ENCODE data around the gene SND1.

SND1 gene

GRCh38 chr7:127733986-127734385 is 82.0 kb downstream of the SND1 start:
- no peak for DNase-seq

GRCh38 chr7:127736511-127736910 is 84.5 kb downstream of the SND1 start:
- no peak for DNase-seq

- no peak for DNase-seq
Measured at GRCh38 chr7:127738859-127739258, 86.9 kb downstream of the SND1 start.

GRCh38 chr7:127741764-127742375 is 89.9 kb downstream of the SND1 start:
- no peak for DNase-seq

GRCh38 chr7:127745445-127745844 is 93.5 kb downstream of the SND1 start:
- DNase-seq, result no peak

GRCh38 chr7:127751062-127751461 is 99.1 kb downstream of the SND1 start:
- DNase-seq, result peak in 1 of 2 experiments; percentile 43

GRCh38 chr7:127751490-127752448 is 99.8 kb downstream of the SND1 start:
- DNase-seq, result peak in 1 of 2 experiments; percentile 2

GRCh38 chr7:127752829-127753228 is 100.8 kb downstream of the SND1 start:
- no peak for DNase-seq

- no peak for DNase-seq
Measured at GRCh38 chr7:127754457-127754856, 102.5 kb downstream of the SND1 start.

- DNase-seq, result no peak
Measured at GRCh38 chr7:127755521-127755920, 103.5 kb downstream of the SND1 start.

GRCh38 chr7:127755965-127756364 is 104.0 kb downstream of the SND1 start:
- no peak for DNase-seq

GRCh38 chr7:127758105-127758504 is 106.1 kb downstream of the SND1 start:
- no peak for DNase-seq

GRCh38 chr7:127758845-127759244 is 106.9 kb downstream of the SND1 start:
- no peak for DNase-seq

- DNase-seq, result no peak
Measured at GRCh38 chr7:127759945-127760421, 108.0 kb downstream of the SND1 start.

- DNase-seq, result no peak
Measured at GRCh38 chr7:127760436-127761031, 108.5 kb downstream of the SND1 start.

GRCh38 chr7:127761196-127761595 is 109.2 kb downstream of the SND1 start:
- no peak for DNase-seq

GRCh38 chr7:127764681-127765080 is 112.7 kb downstream of the SND1 start:
- DNase-seq, result peak; percentile 4 to 60

GRCh38 chr7:127765150-127765549 is 113.2 kb downstream of the SND1 start:
- DNase-seq, result peak in 1 of 2 experiments; percentile 25

GRCh38 chr7:127766831-127767459 is 115.0 kb downstream of the SND1 start:
- no peak for DNase-seq

- no peak for DNase-seq
Measured at GRCh38 chr7:127768241-127768640, 116.2 kb downstream of the SND1 start.

- DNase-seq, result no peak
Measured at GRCh38 chr7:127769137-127769536, 117.1 kb downstream of the SND1 start.

GRCh38 chr7:127769696-127770400 is 117.9 kb downstream of the SND1 start:
- DNase-seq, result no peak

Data from NCI-H446 (cell line).